ENCODE measurements around the gene TEX52. TPM values are rescaled to one million over a fixed set of nuclear protein-coding genes. Genes with fewer than 3 reads are reported as not detected.

Gene TEX52
- total and polyA plus RNA-seq, 12 donors, result not detected

DNA sequence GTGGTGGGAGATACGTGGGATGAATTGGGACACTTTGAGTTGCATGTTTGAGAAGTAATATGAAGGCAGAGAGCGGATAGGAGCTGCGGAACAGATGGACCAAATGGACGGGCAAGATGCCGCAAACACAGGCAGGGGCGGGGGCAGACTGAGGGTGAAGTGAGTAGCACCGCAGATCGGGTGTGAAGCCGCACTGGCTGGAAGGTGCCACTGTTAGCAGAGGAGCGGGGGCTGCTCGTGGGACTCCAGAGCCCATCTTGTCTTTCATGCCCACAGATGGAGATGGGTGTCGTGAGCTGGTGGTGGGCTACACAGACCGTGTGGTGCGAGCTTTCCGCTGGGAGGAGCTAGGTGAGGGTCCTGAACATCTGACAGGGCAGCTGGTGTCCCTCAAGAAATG, 37.0 kb downstream of the TEX52 start:
- no peaks in the 10 kb centered on the region for H3K27me3 ChIP-seq
- WGBS, 2 donors, result 96 to 98% methylated on average over 15 of the region's 15 CpGs
- no peaks in the 10 kb centered on the region for H3K9me3 ChIP-seq
- H3K4me1 ChIP-seq, result peaks cover 0 to 3% (median 0%) of the 10 kb centered on the region in 9 donors
- H3K27ac ChIP-seq, result no peak overlapping the region
- intact Hi-C loops (cut with DNase I), result no loop called here
- peaks cover 0 to 99% (median 59%) of the 10 kb centered on the region in 9 donors for H3K36me3 ChIP-seq
- ATAC-seq (no peak), DNase-seq (no peak)
- H3K4me3 ChIP-seq, result no peak overlapping the region
- TF ChIP-seq, protein P1, sequence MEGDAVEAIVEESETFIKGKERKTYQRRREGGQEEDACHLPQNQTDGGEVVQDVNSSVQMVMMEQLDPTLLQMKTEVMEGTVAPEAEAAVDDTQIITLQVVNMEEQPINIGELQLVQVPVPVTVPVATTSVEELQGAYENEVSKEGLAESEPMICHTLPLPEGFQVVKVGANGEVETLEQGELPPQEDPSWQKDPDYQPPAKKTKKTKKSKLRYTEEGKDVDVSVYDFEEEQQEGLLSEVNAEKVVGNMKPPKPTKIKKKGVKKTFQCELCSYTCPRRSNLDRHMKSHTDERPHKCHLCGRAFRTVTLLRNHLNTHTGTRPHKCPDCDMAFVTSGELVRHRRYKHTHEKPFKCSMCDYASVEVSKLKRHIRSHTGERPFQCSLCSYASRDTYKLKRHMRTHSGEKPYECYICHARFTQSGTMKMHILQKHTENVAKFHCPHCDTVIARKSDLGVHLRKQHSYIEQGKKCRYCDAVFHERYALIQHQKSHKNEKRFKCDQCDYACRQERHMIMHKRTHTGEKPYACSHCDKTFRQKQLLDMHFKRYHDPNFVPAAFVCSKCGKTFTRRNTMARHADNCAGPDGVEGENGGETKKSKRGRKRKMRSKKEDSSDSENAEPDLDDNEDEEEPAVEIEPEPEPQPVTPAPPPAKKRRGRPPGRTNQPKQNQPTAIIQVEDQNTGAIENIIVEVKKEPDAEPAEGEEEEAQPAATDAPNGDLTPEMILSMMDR (IDR thresholded peaks at IDR 0.05), result no peak

DNA sequence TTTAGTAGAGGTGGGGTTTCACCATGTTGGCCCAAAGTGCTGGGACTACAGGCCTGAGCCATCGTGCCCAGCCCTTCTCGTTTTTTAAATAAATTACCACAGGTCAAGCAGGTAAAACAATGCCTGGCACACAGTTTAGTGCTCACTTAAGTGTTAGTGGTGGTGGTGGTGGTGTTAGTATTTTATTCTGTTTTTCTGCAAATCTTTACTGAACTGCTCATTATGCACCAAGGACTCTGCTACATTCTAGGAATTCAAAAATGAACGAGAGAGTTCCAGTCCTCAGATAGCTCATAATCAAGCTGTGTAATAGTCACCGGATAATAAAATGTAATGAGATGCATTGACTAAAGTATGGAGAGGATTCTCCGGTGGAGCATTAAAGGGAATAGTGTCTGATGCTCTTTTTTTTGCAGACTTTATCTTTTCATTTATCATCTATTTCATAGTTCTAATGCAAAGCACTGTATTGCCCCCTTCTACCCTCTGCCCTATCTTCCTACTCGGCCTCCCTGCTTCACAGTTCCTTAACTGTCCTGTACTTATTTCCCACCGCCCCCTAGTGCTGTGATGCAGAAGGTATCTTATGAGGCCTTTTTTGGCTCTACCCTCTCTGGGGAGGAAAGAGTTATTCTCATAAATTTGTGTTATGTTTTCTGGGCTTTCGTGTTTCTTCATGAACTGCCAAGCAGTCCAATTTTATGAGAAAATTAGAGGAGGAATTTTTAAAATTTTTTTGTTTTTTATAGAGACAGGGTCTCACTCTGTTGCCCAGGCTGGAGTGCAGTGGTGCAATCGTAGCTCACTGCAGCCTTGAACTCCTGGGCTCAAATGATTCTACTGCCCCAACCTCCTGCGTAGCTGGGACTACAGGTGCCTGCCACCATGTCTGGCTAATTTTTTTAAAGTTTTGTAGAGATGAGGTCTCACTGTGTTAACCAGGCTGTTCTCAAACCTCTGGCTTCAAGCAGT, 43.3 kb downstream of the TEX52 start:
- H3K27me3 ChIP-seq, result no peaks in the 10 kb centered on the region
- H3K4me3 ChIP-seq, result peak overlapping the region; percentile 36 to 88 (median 70)
- peaks cover 3 to 26% (median 21%) of the 10 kb centered on the region in 9 donors for H3K4me1 ChIP-seq
- WGBS, 2 donors, result 15 to 17% methylated on average over 10 of the region's 10 CpGs
- peak overlapping the region; percentile 83 to 99 (median 92) for H3K27ac ChIP-seq
- ATAC-seq (peak; percentile 0 to 54 (median 43)), DNase-seq (peak in 1 of 2 donors; percentile 37)
- H3K9me3 ChIP-seq, result no peaks in the 10 kb centered on the region
- TF ChIP-seq, protein P1 (IDR thresholded peaks at IDR 0.05), result peak; percentile 36 to 72 (median 55)
- intact Hi-C loops (cut with DNase I), result loop anchor here in 2 of 10 donors (2.0 kb wide), 2 partner anchors 17 to 19 kb away; partner anchors contain the start of gene FKBP4 (in 1 of the 2)
- H3K36me3 ChIP-seq, result peaks cover 0 to 36% (median 13%) of the 10 kb centered on the region in 9 donors

DNA sequence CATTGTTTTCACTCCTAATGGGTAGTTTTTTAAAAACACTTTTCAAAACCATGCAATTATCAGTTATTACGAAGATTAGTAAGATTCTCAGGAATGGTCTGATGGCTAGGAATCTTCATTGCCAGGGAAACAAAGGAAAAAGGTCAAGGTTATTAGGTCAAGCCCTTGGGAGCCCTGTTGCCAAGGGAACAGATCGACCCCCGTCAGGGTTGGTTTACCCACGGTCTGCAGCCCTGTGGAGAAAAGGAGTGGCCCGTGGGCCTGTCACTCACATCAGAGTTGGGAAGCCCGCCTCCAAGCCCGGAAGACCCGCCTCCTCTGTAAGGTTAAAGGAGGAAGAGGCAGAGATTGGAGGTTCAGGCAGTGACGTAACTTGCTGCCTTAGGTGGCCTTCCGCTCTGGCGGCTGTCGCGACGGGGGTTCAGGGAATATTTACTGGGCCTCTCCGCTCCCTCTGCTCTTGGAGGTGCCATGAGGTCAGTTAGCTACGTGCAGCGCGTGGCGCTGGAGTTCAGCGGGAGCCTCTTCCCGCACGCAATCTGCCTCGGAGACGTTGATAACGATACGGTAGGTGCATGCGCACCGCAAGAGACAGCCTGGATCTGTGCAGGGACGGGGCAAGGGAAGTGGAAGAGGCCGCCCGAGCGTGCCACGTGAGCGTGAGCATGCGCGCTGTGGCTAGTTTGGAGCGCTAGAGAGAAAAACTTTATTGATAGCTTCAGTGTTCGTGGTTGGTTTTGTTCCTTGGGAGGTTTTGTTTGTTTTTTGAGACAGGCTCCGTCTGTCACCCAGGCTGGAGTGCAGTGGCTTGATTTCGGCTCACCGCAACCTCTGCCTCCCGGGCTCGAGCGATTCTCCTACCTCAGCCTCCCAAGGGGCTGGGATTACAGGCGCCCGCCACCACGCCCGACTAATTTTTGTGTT, 44.3 kb downstream of the TEX52 start, which contains the start of gene ITFG2:
ITFG2 (plus strand) TSS at position 379 of the 924 bp plus-strand sequence; CDS start at position 472, 93 bp downstream.
- TF ChIP-seq, protein P1 (IDR thresholded peaks at IDR 0.05), result peak in 1 of 9 donors; percentile 16
- peak within 1 kb of the TSS; percentile 36 to 88 (median 70) for H3K4me3 ChIP-seq
- intact Hi-C loops (cut with DNase I), result loop anchor here in 2 of 10 donors (2.0 kb wide), 2 partner anchors 16 to 18 kb away; partner anchors contain the start of gene FKBP4 (in 1 of the 2)
- no peaks in the 10 kb centered on the region for H3K27me3 ChIP-seq
- WGBS, 2 donors, result 0 to 1% methylated on average over 48 of the region's 48 CpGs
- peak; percentile 98 to 99 for DNase-seq
- H3K27ac ChIP-seq, result peak within 1 kb of the TSS; percentile 83 to 99 (median 92)
- peaks cover 0 to 26% (median 4%) of the 10 kb centered on the region in 9 donors for H3K36me3 ChIP-seq
- no peaks in the 10 kb centered on the region for H3K9me3 ChIP-seq
- ATAC-seq, result peak; percentile 97 to 99 (median 98)
- H3K4me1 ChIP-seq, result peaks cover 3 to 26% (median 21%) of the 10 kb centered on the region in 9 donors

Data from heart right ventricle (tissue), 16 donors.